ENCODE results near the gene MIOX.
A peak's percentile ranks its signal among the peaks of the same experiment; 100 is the strongest.

MIOX gene

GRCh38 chr22:50486561-50487289 lies at the start of gene MIOX:
Gene MIOX, plus strand, starts transcription at chr22:50486859. Its CDS starts 39 bp downstream, at chr22:50486898.
- H3K4me1 ChIP-seq (ENCODE audit: control insufficient read depth in 1 of 2, insufficient read depth in 2 of 2, low read length in 2 of 2), result peaks cover 25 to 41% of the 10 kb centered on the region in 2 donors
- no peak within 1 kb of the TSS for H3K27ac ChIP-seq (ENCODE audit: low read depth, low read length)
- H3K27me3 ChIP-seq (ENCODE audit: control insufficient read depth in 1 of 2, insufficient read depth in 2 of 2, low read length in 2 of 2), result peaks cover 5 to 6% of the 10 kb centered on the region in 2 donors
- no peak within 1 kb of the TSS for H3K4me3 ChIP-seq (ENCODE audit: low read depth in 1 of 2, low read length in 2 of 2)
- no peaks in the 10 kb centered on the region for H3K36me3 ChIP-seq (ENCODE audit: control insufficient read depth in 1 of 2, insufficient read depth in 2 of 2, low read length in 2 of 2)
- no peaks in the 10 kb centered on the region for H3K9me3 ChIP-seq (ENCODE audit: control insufficient read depth in 1 of 2, low read length in 2 of 2)
- H3K9ac ChIP-seq (ENCODE audit: low read depth in 1 of 2, low read length in 2 of 2), result peak within 1 kb of the TSS in 1 of 2 donors; percentile 18

DNA sequence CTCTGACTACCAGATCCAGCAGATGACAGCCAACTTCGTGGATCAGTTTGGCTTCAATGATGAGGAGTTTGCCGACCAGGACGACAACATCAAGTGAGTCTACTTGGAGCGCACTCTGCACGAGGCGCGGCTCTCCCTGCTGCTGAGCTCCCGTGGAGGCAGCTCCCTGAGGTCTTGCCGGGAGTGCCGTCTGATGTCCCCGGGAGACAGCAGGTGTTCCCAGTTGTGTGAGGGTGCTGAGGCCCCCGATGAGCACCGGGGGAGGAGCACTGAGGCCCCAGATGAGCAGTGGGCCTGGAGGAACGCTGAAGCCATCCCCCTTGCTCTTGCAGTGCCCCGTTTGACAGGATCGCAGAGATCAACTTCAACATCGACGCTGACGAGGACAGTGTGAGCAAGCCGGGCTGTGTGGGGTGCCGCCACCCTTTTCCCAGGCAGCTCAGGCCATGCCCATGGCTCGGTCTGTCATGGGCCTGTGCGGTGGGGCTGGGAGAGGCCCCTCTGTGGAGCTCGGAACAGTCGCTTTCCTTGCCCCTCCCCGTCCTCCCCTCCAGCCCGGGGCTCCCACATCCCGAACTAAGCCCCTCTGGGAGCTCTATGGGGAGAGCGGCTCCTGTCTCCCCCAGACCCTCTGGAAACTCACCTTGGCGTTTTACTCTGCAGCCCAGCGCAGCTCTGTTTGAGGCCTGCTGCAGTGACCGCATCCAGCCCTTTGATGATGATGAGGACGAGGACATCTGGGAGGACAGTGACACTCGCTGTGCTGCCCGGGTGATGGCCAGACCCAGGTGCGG lies 49.0 kb upstream of the MIOX start:
- peaks cover 6 to 68% of the 10 kb centered on the region in 2 donors for H3K36me3 ChIP-seq (ENCODE audit: control insufficient read depth in 1 of 2, insufficient read depth in 2 of 2, low read length in 2 of 2)
- H3K27me3 ChIP-seq (ENCODE audit: control insufficient read depth in 1 of 2, insufficient read depth in 2 of 2, low read length in 2 of 2), result no peaks in the 10 kb centered on the region
- H3K4me3 ChIP-seq (ENCODE audit: low read depth in 1 of 2, low read length in 2 of 2), result no peak overlapping the region
- H3K9ac ChIP-seq (ENCODE audit: low read depth in 1 of 2, low read length in 2 of 2), result no peak overlapping the region
- H3K27ac ChIP-seq (ENCODE audit: low read depth, low read length), result no peak overlapping the region
- H3K4me1 ChIP-seq (ENCODE audit: control insufficient read depth in 1 of 2, insufficient read depth in 2 of 2, low read length in 2 of 2), result no peaks in the 10 kb centered on the region
- H3K9me3 ChIP-seq (ENCODE audit: control insufficient read depth in 1 of 2, low read length in 2 of 2), result no peaks in the 10 kb centered on the region

- no peaks in the 10 kb centered on the region for H3K9me3 ChIP-seq (ENCODE audit: control insufficient read depth in 1 of 2, low read length in 2 of 2)
- no peaks in the 10 kb centered on the region for H3K27me3 ChIP-seq (ENCODE audit: control insufficient read depth in 1 of 2, insufficient read depth in 2 of 2, low read length in 2 of 2)
- H3K9ac ChIP-seq (ENCODE audit: low read depth in 1 of 2, low read length in 2 of 2), result no peak overlapping the region
- H3K36me3 ChIP-seq (ENCODE audit: control insufficient read depth in 1 of 2, insufficient read depth in 2 of 2, low read length in 2 of 2), result peaks cover 4 to 70% of the 10 kb centered on the region in 2 donors
- H3K27ac ChIP-seq (ENCODE audit: low read depth, low read length), result no peak overlapping the region
- no peaks in the 10 kb centered on the region for H3K4me1 ChIP-seq (ENCODE audit: control insufficient read depth in 1 of 2, insufficient read depth in 2 of 2, low read length in 2 of 2)
- no peak overlapping the region for H3K4me3 ChIP-seq (ENCODE audit: low read depth in 1 of 2, low read length in 2 of 2)
These were observed 48.1 kb upstream of the MIOX start for GRCh38 chr22:50438305-50439275.

DNA sequence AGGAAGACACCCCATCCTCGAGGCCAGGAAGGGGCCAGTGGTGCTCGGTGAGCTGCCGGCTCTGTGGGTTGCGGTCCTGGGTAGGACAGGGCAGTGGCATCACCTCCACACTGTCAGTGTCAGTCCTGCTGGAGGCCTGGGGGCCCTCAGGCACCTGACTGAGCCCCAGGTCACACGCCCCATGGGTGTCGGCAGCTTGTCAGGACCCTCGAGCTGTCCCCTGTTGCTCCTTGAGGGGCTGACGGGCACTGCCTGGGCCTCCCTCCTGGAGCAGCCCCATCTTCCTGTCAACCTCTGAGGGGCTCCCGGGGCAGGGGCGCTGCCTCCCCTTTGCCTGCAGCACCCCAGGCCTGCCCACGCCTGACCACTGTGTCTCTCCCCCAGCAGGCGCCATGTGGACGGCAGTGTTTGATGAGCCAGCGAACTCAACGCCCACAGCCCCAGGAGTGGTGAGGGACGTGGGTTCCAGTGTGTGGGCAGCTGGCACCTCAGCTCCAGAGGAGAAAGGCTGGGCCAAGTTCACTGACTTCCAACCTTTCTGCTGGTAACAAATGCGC lies 47.3 kb upstream of the MIOX start:
- Histone ChIP-seq H3K27ac (ENCODE audit: low read depth, low read length) (no peak overlapping the region), H3K4me1 (ENCODE audit: control insufficient read depth in 1 of 2, insufficient read depth in 2 of 2, low read length in 2 of 2) (no peaks in the 10 kb centered on the region), H3K36me3 (ENCODE audit: control insufficient read depth in 1 of 2, insufficient read depth in 2 of 2, low read length in 2 of 2) (peaks cover 4 to 73% of the 10 kb centered on the region in 2 donors), H3K9ac (ENCODE audit: low read depth in 1 of 2, low read length in 2 of 2) (no peak overlapping the region), H3K27me3 (ENCODE audit: control insufficient read depth in 1 of 2, insufficient read depth in 2 of 2, low read length in 2 of 2) (no peaks in the 10 kb centered on the region), H3K4me3 (ENCODE audit: low read depth in 1 of 2, low read length in 2 of 2) (no peak overlapping the region), H3K9me3 (ENCODE audit: control insufficient read depth in 1 of 2, low read length in 2 of 2) (no peaks in the 10 kb centered on the region)

- Histone ChIP-seq H3K4me1 (ENCODE audit: control insufficient read depth in 1 of 2, insufficient read depth in 2 of 2, low read length in 2 of 2) (peaks cover 5% of the 10 kb centered on the region in 2 donors), H3K9me3 (ENCODE audit: control insufficient read depth in 1 of 2, low read length in 2 of 2) (no peaks in the 10 kb centered on the region), H3K27ac (ENCODE audit: low read depth, low read length) (no peak overlapping the region), H3K36me3 (ENCODE audit: control insufficient read depth in 1 of 2, insufficient read depth in 2 of 2, low read length in 2 of 2) (peaks cover 4 to 70% of the 10 kb centered on the region in 2 donors), H3K27me3 (ENCODE audit: control insufficient read depth in 1 of 2, insufficient read depth in 2 of 2, low read length in 2 of 2) (no peaks in the 10 kb centered on the region), H3K9ac (ENCODE audit: low read depth in 1 of 2, low read length in 2 of 2) (no peak overlapping the region), H3K4me3 (ENCODE audit: low read depth in 1 of 2, low read length in 2 of 2) (no peak overlapping the region)
These were observed 46.8 kb upstream of the MIOX start for GRCh38 chr22:50439871-50440331.

GRCh38 chr22:50440544-50441249 lies 46.0 kb upstream of the MIOX start:
- Histone ChIP-seq H3K9ac (ENCODE audit: low read depth in 1 of 2, low read length in 2 of 2) (no peak overlapping the region), H3K9me3 (ENCODE audit: control insufficient read depth in 1 of 2, low read length in 2 of 2) (no peaks in the 10 kb centered on the region), H3K27me3 (ENCODE audit: control insufficient read depth in 1 of 2, insufficient read depth in 2 of 2, low read length in 2 of 2) (no peaks in the 10 kb centered on the region), H3K4me1 (ENCODE audit: control insufficient read depth in 1 of 2, insufficient read depth in 2 of 2, low read length in 2 of 2) (peaks cover 7 to 13% of the 10 kb centered on the region in 2 donors), H3K27ac (ENCODE audit: low read depth, low read length) (no peak overlapping the region), H3K36me3 (ENCODE audit: control insufficient read depth in 1 of 2, insufficient read depth in 2 of 2, low read length in 2 of 2) (peaks cover 4 to 67% of the 10 kb centered on the region in 2 donors), H3K4me3 (ENCODE audit: low read depth in 1 of 2, low read length in 2 of 2) (no peak overlapping the region)

- H3K9ac ChIP-seq (ENCODE audit: low read depth in 1 of 2, low read length in 2 of 2), result no peak overlapping the region
- peaks cover 4 to 67% of the 10 kb centered on the region in 2 donors for H3K36me3 ChIP-seq (ENCODE audit: control insufficient read depth in 1 of 2, insufficient read depth in 2 of 2, low read length in 2 of 2)
- H3K4me3 ChIP-seq (ENCODE audit: low read depth in 1 of 2, low read length in 2 of 2), result no peak overlapping the region
- H3K4me1 ChIP-seq (ENCODE audit: control insufficient read depth in 1 of 2, insufficient read depth in 2 of 2, low read length in 2 of 2), result peaks cover 7 to 16% of the 10 kb centered on the region in 2 donors
- H3K27ac ChIP-seq (ENCODE audit: low read depth, low read length), result no peak overlapping the region
- no peaks in the 10 kb centered on the region for H3K9me3 ChIP-seq (ENCODE audit: control insufficient read depth in 1 of 2, low read length in 2 of 2)
- no peaks in the 10 kb centered on the region for H3K27me3 ChIP-seq (ENCODE audit: control insufficient read depth in 1 of 2, insufficient read depth in 2 of 2, low read length in 2 of 2)
These were observed 45.1 kb upstream of the MIOX start for GRCh38 chr22:50441428-50441993.

DNA sequence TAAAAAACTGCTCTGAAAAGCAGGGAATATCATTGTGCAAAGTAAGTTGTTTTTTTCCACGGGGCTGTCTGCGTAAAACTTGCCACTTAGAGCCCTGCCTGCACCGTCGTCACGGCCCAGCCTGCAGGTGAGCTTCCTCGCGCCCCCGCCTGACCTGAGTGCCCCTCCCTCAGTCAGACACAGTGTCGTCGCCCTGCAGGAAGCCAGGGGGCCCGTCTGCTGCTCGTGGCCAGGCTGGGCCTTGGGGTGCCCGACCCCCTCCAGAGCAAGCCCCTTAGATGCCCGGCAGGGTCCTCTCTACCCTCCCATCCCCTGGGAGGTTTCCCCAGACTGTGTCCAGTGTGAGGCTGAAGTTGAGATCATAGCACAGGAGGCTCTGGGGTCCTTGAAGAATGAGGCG lies 43.5 kb upstream of the MIOX start:
- no peak overlapping the region for H3K4me3 ChIP-seq (ENCODE audit: low read depth in 1 of 2, low read length in 2 of 2)
- H3K4me1 ChIP-seq (ENCODE audit: control insufficient read depth in 1 of 2, insufficient read depth in 2 of 2, low read length in 2 of 2), result peaks cover 7 to 16% of the 10 kb centered on the region in 2 donors
- H3K36me3 ChIP-seq (ENCODE audit: control insufficient read depth in 1 of 2, insufficient read depth in 2 of 2, low read length in 2 of 2), result peaks cover 13 to 68% of the 10 kb centered on the region in 2 donors
- H3K9ac ChIP-seq (ENCODE audit: low read depth in 1 of 2, low read length in 2 of 2), result no peak overlapping the region
- H3K27ac ChIP-seq (ENCODE audit: low read depth, low read length), result no peak overlapping the region
- H3K9me3 ChIP-seq (ENCODE audit: control insufficient read depth in 1 of 2, low read length in 2 of 2), result no peaks in the 10 kb centered on the region
- H3K27me3 ChIP-seq (ENCODE audit: control insufficient read depth in 1 of 2, insufficient read depth in 2 of 2, low read length in 2 of 2), result no peaks in the 10 kb centered on the region
